Heart right ventricle (tissue), 16 donors: ENCODE data around the gene CHURC1. TPM values are rescaled to one million over a fixed set of nuclear protein-coding genes. Genes with fewer than 3 reads are reported as not detected.
A peak's percentile ranks its signal among the peaks of the same experiment; 100 is the strongest.

Experiments used
- ATAC-seq, 8 donors: fragments of 200-7000 bp; cut with Tn5 transposase; one replicate each; pipeline ENCODE4 v1.9.1; 2020; ENCODE audit warnings: mild to moderate bottlenecking in 8 of 8, moderate library complexity in 8 of 8, moderate number of reproducible peaks in 1 of 8
- DNase-seq, 2 donors: peaks; one replicate each; pipeline ENCODE4 v3.0.0-alpha.2; 2020
- H3K27ac ChIP-seq, 10 donors: fragments of 200-600 bp; sonication (generic) in 2 of 10; one replicate each; pipeline versions ENCODE4 v1.5.0 to v1.8.0; 2020 to 2022; ENCODE audit warnings: mild to moderate bottlenecking in 3 of 10
- H3K27me3 ChIP-seq, 7 donors: fragments of 200-600 bp; one replicate each; pipeline ENCODE4 v1.8.0; 2021 to 2022; ENCODE audit warnings: mild to moderate bottlenecking in 2 of 7
- H3K36me3 ChIP-seq, 9 donors: fragments of 200-600 bp; sonication (generic) in 1 of 9; one replicate each; pipeline versions ENCODE4 v1.5.0 to v1.8.0; 2020 to 2022; ENCODE audit warnings: mild to moderate bottlenecking in 2 of 9
- H3K4me1 ChIP-seq, 9 donors: fragments of 200-600 bp; sonication (generic) in 1 of 9; one replicate each; pipeline versions ENCODE4 v1.5.0 to v1.8.0; 2020 to 2022; ENCODE audit warnings: mild to moderate bottlenecking in 4 of 9
- H3K4me3 ChIP-seq, 10 donors: fragments of 200-600 bp; sonication (generic) in 2 of 10; one replicate each; pipeline versions ENCODE4 v1.5.0 to v1.8.0; 2020 to 2022; ENCODE audit warnings: mild to moderate bottlenecking in 7 of 10, moderate library complexity in 2 of 10
- H3K9me3 ChIP-seq, 11 donors: fragments of 200-600 bp in 10 of 11; sonication (generic) in 2 of 11; one replicate each; pipeline versions ENCODE4 v1.5.0 to v1.8.0; 2013 to 2022; ENCODE audit warnings: mild to moderate bottlenecking in 2 of 11, control low read depth in 1 of 11, moderate library complexity in 1 of 11
- CTCF ChIP-seq, 9 donors: fragments of 200-600 bp; sonication (generic) in 2 of 9; IDR thresholded peaks; one replicate each; pipeline versions ENCODE4 v1.5.0 to v1.8.0; 2021 to 2022; ENCODE audit warnings: antibody characterized with exemption in 9 of 9, mild to moderate bottlenecking in 5 of 9, moderate library complexity in 1 of 9
- WGBS, 2 donors: extraction: QIAGEN DNeasy Blood & Tissue Kit; methylation state at CpG; one replicate each; pipeline ENCODE4 v1.1.7; 2013; ENCODE audit warnings: inconsistent platforms in 1 of 2; 5-methylcytosine and 5-hydroxymethylcytosine counted together
- intact Hi-C, 10 donors: fragments of 100-400 bp; cut with DNase I; formaldehyde crosslinking; loops; one replicate each; pipeline versions ENCODE4 v1.11.1 to v1.14.2; 2022
- polyA plus RNA-seq, 2 donors: library from polyadenylated mRNA; stranded (reverse); fragments of 200-250 nt; gene quantifications; one replicate each; pipeline ENCODE4 v1.2.3, GENCODE V29; 2013
- total RNA-seq, 10 donors: library from RNA; stranded (reverse); fragmentation: NEBNext Ultra II Directional in 3 of 10; extraction: Animal tissue kit (Norgen Biotek cat#: 25700) in 3 of 10; gene quantifications; one replicate each; pipeline versions ENCODE4 v1.2.1 to v1.2.4, GENCODE V29; 2021 to 2023
- donor health status: Arrhythmogenic right ventricular cardiomyopathy.
- donor health status: ischemic (EF 13 %, LVEDD 7.1; RV severe dilation, severe dysfunction).
- donor health status: healthy with polysubstance abuse.
- donor health status: DM: no; HTN: yes; CAD: no.
- donor health status: DM: no; HTN: no; CAD: no.
- donor health status: ischemic (EF 25% LVEDD 6.9; RV normal size, moderate dysfunction).
- donor health status: ischemic (EF 25% LVEDD 5.7; RV mildly dilated, moderate dysfunction).
- donor health status: healthy.
- donor health status: DM: yes; HTN: yes; CAD: no.
- donor health status: Ischemic cardiomyopathy.
- donor health status: ischemic (EF 35%, LVEDD 5.7; RV mildly dilated, moderate dysfunction).
- donor health status: nonischemic (EF 11% LVEDD 7.7; RV severe dilation, severe dysfunction).
- donor health status: DM: yes; HTN: yes; CAD: no.
- donor health status: PGD.
- donor health status: ischemic (EF 29% LVEDD 5.4; RV normal size, mild dysfunction).
- donor health status: nonischemic (EF 23%, LVEDD 6.1; RV moderate dilation, normal function).

CHURC1 gene
- total and polyA plus RNA-seq, 12 donors: 46.2 to 98.8 (median 70.4) TPM

- ATAC-seq: no peak
- intact Hi-C loops: no loop called here
- peaks cover 7 to 47% (median 33%) of the 10 kb centered on the region in 9 donors for H3K4me1 ChIP-seq
- no peak overlapping the region for H3K4me3 ChIP-seq
- no peaks in the 10 kb centered on the region for H3K9me3 ChIP-seq
- peaks cover 0 to 97% (median 47%) of the 10 kb centered on the region in 9 donors for H3K36me3 ChIP-seq
- WGBS, 2 donors: 84 to 88% methylated on average over 7 of the region's 7 CpGs
- DNase-seq: no peak
- H3K27me3 ChIP-seq: no peaks in the 10 kb centered on the region
- peak overlapping the region in 5 of 10 donors; percentile 56 to 75 (median 69) for H3K27ac ChIP-seq
- TF ChIP-seq CTCF (IDR thresholded peaks at IDR 0.05): no peak
Measured at GRCh38 chr14:64928239-64929013, 14.2 kb downstream of the CHURC1 start.

GRCh38 chr14:64929014-64929359 lies 14.7 kb downstream of the CHURC1 start:
- TF ChIP-seq CTCF (IDR thresholded peaks at IDR 0.05): no peak
- no peak for DNase-seq
- Histone ChIP-seq H3K27me3 (no peaks in the 10 kb centered on the region), H3K4me3 (no peak overlapping the region), H3K36me3 (peaks cover 0 to 99% (median 52%) of the 10 kb centered on the region in 9 donors), H3K27ac (peak overlapping the region in 6 of 10 donors; percentile 56 to 75 (median 70)), H3K9me3 (no peaks in the 10 kb centered on the region), H3K4me1 (peaks cover 7 to 45% (median 33%) of the 10 kb centered on the region in 9 donors)
- no peak for ATAC-seq
- intact Hi-C loops: no loop called here
- 96% methylated on average over 3 of the region's 3 CpGs for WGBS, 2 donors

- intact Hi-C loops: no loop called here
- peak in 7 of 8 donors; percentile 57 to 90 (median 75) for ATAC-seq
- no peak for DNase-seq
- no peak for TF ChIP-seq CTCF (IDR thresholded peaks at IDR 0.05)
- 63 to 66% methylated on average over 3 of the region's 3 CpGs for WGBS, 2 donors
- no peaks in the 10 kb centered on the region for H3K9me3 ChIP-seq
- H3K4me3 ChIP-seq: no peak overlapping the region
- H3K27me3 ChIP-seq: no peaks in the 10 kb centered on the region
- H3K27ac ChIP-seq: peak overlapping the region in 9 of 10 donors; percentile 24 to 75 (median 68)
- peaks cover 7 to 50% (median 40%) of the 10 kb centered on the region in 9 donors for H3K4me1 ChIP-seq
- peaks cover 0 to 99% (median 46%) of the 10 kb centered on the region in 9 donors for H3K36me3 ChIP-seq
Measured at GRCh38 chr14:64930085-64930843, 16.0 kb downstream of the CHURC1 start.

DNA sequence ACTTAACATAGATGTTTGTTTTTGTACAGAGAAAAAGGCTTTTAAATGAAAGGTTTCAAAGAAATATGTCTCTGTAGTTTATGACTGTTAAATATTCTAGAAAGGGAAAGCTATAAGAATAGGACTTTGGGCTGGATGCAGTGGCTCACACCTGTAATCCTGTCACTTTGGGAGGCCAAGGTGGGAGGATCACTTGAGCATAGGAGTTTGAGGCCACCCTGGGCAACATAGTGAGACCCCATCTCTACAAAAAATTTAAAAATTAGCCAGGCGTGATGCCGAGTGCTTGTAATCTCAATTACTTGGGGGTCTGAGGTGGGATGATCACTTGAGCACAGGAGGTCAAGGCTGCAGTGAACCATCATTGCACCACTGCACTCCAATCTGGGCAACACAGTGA lies 16.9 kb downstream of the CHURC1 start:
- DNase-seq (no peak), ATAC-seq (no peak)
- H3K27ac ChIP-seq: peak overlapping the region in 9 of 10 donors; percentile 24 to 75 (median 68)
- 86 to 93% methylated on average over 2 of the region's 2 CpGs for WGBS, 2 donors
- peaks cover 0 to 97% (median 45%) of the 10 kb centered on the region in 9 donors for H3K36me3 ChIP-seq
- H3K27me3 ChIP-seq: no peaks in the 10 kb centered on the region
- H3K9me3 ChIP-seq: no peaks in the 10 kb centered on the region
- no peak for TF ChIP-seq CTCF (IDR thresholded peaks at IDR 0.05)
- intact Hi-C loops: no loop called here
- H3K4me3 ChIP-seq: no peak overlapping the region
- peaks cover 7 to 53% (median 38%) of the 10 kb centered on the region in 9 donors for H3K4me1 ChIP-seq
